Measurements from ENCODE around the gene AGBL5.

- TF ChIP-seq CTCF (IDR thresholded peaks at IDR 0.05; ENCODE audit: insufficient read depth, low read length), result no peak
- no peak for TF ChIP-seq REST (IDR thresholded peaks at IDR 0.05; ENCODE audit: insufficient replicate concordance, low read depth)
- TF ChIP-seq POLR2AphosphoS5 (IDR thresholded peaks at IDR 0.05; ENCODE audit: low read depth), result no peak
Observed at GRCh38 chr2:27085673-27086089, 34.2 kb downstream of the AGBL5 start.

All from HL-60 (cell line).